Activated T-helper 9 cell treated with anti-CD3 and anti-CD28 coated beads, Interleukin-2, amount 50 U/mL, for 16 hours (primary cell): Measurements from ENCODE around the gene TRANK1.

Experiments
- DNase-seq: peaks from one replicate; pipeline ENCODE4 v3.0.0-alpha.2; 2020; ENCODE audit warnings: low read depth

Gene TRANK1

DNA sequence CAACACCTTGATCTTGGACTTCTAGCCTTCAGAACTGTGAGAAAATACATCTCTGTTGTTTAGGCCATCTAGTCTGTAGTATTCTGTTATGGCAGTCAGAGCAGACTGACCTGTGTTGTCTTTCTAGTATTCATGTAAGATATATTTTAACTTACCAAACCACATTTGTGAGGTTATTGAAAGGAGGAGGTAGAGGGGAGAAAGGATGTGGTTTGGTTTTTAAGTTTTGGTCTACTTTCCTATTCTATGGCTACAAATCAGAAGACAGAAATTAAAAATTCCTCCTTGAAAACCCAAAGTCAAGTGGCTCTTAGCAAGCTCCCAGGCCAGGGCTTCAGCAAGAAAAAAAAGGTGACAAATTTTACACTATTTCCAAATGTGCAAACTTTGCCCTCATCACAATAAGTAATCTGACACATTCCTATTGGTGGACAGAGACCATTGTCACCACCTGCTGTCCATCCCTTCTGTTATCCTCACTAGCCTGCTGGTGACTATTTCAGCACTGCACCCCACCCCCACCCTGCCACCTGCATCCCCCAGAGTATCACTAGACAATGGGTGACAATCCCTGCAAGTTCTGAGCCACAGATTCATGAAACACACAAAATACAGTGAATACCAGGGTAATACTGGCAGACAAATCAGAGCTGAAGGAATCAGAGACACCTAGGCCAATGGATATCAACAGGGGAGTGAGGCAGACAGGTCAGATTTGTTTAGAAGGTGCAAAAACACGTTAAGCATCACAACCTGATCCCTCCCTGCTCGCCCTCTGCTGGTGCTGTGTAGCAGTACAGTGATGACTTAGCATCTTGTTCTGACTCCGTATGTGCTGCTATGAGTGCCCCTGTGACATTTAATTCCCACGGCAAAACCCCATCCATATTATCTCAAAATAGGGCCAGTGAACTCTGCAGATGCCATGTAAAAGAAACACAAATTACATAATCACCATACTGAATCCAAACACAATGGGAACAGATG lies 101.5 kb downstream of the TRANK1 start:
- peak; percentile 40 for DNase-seq

DNA sequence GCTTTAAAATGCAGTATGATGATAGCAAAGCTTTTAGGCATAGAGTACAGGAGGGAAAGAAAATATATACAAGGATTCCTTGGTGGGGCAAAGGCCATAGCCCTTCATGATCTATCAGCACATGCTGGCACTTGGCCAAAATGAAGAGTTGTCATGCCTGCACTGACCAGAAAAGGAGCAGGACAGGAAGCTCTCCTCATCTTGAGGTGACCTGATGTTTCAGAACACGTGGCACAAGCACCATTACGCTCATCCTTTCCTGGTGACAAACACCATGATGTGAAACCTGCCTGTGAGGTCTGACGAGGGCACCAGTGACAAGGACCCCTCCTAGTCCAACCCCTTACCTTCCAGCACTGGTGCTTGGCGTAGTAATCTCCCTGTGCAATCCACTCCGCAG lies 102.6 kb downstream of the TRANK1 start:
- DNase-seq, result no peak

DNA sequence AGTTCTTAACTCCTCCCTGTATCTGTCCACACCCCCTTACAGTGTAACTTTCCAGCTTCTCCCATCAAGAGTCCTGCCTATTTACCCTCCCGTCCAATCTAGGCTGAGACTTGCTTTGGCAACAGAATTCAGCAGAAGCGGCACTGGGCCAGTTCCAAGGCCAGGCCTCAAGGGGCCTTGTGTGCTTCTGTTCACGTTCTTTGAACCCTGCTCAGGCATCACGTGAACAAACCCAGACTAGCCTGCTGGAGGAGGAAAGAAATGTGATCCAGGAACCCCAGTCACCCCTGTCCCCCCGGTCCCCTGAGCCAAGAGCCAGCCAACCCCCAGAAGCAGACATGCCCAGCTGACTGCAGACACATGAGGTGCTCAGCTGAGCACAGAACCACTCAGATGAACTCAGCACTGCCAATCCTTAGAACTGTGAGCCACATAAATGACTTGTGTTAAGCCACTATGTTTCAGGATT lies 104.4 kb downstream of the TRANK1 start:
- no peak for DNase-seq

DNA sequence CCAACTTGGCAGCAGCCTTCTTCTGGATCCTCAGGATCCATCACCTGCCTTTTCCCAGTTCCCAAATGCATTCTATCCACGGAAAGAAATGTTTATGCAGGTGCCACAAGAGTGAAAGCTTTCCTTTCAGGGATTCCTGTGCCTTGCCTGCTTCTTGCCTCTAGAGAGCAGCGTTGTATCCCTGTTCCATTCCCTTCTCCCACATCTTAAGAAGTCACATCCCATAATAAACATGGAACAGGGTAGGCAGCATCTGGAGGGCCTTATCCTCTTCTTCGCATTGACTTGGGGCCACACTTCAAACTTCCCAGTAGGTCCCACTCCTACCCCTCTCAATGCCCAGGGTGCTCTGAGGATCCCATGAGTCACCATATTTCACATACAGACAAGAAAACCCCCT lies 107.8 kb downstream of the TRANK1 start:
- DNase-seq, result no peak

DNA sequence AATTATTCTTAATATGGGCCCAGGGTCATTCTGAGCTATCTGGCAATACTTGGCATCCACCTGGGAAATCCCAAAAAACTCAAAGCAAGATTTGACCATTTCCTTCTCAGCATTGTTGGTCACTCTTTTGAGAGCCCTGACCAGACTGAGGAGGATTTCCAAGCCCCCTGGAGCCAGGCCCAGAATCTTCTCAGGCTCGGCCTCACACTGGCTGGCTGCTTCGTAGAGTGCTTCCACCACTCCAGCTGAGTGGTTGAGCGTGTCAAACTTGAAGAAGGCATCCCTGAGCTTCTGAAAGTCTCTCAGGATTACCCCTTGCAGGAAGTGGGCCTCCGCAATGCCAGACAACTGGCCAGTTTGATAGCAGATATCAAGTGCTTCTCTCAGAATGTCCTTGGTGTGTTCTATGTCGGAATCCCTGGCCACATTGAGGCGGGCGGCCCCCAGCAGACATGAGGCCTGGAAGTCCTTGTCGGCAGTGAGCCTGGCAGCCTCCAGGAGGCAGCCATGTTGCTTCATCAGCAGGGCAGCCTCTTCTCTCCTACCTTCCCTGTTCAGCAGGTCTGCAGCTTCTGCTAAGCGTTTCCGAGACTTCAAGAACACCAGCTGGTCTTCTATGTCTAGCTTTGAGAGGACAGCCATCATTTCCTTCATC lies 111.6 kb downstream of the TRANK1 start:
- no peak for DNase-seq

DNA sequence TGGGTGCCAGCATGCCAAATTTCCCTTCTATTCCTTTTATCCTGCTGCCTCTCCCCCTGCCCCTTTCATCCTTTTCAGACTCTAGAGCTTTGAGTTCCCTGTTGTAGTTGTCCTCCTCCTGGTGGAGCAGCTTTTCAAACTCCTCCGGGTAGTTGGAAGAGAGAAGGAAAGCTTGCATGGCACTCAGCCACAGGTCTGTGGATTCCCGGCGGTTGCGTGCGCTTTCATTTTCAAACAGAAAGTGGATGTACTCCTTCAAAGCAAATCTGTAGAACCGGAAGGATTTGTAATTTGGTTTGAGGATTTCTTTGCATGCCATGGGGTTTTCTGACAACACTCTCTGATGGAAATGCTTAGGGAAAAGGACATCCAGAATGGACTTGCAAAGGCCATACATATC lies 112.4 kb downstream of the TRANK1 start:
- DNase-seq, result no peak

DNA sequence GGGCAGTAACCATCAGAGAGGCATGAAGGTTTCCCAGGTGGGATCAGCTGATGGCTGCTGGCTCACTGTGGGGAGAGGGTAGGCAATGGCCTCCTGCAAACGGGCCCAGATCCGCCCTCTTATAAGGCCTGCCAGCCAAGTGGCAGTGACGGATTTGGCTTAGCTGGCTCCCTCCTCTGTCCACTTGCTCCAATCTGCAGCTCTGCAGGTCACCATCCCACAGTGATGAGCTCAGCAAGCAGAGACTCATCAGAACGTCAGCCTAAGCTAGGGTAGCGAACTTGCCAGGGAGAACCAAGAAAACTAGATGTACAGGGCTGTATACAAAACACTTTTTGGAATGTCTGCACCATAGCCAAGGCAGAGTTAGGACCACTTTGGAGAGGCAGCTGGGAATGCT lies 117.7 kb downstream of the TRANK1 start:
- no peak for DNase-seq

DNA sequence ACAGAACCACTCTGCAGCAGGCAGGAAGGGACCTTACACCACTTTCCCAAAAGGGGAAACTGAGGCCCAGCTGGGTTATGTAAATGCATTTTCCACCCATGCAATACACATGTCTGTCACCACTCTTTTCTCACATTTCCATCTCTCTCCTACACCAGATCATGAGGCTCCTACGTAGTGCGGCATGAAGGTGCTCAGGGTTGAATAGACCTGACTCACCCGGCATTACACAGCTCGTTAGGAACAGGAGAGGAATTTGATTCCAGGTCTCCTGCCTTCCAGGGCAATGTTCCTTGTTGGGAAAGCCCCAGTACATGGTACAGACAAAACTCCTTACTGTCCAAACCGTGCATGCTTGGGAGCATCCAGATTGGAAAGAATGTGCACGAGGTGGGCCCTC lies 118.6 kb downstream of the TRANK1 start:
- no peak for DNase-seq

DNA sequence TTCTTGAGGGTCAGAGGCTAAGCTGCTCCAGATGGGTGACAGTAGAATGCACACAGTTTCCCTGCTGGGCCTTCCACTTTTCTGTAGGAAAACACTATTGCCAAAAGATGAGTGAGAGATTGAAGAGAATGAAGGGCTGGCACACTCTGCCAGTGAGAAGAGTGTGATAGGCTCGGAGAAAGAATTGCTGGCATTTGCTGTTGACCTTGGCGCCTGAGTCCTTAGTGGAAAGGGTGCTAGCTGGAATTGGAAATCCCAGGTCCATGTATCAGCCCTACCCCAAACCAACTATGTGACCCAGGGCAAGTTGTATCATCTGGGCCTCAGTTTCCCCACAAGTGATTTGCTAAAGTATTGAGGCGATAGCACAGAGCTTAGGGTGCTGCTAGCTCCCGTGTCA lies 120.4 kb downstream of the TRANK1 start:
- no peak for DNase-seq

DNA sequence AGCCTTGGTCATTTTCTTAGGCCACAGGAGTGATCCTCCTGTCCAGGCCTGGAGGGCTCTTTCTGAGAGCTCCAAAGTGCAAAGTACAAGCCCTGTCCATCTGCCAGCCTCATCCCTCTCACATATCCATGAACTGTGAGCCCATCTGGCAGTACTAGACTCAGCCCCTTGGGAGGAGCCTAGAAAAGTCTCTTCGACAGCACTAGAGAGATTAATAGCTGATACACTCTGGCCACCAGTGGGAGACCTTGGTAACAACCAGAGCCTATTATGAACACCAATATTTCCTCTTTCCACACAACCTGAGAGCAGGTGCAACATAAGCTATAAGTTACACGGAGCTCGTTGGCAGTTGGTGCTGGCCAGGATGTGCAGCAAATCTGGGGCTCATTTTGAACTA lies 121.0 kb downstream of the TRANK1 start:
- DNase-seq, result no peak

DNA sequence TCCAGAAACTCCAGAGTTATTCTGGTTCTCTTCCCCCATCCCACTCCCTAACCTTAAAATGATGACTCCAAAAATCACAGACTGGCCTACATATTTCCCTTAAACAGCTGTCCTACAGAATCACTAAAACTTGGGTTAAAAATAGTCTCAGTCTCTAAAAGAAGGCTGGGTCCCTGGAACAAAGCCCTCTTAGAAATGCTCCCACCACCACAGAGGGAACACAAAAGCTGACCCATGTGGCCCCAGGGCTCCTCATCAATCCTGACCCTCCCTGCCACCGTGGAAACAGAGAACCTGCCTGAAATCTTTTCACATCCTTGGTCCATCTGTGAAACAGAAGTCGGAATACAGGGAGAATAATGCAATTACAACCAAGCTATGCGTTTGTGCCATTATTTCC lies 124.8 kb downstream of the TRANK1 start:
- DNase-seq, result no peak

DNA sequence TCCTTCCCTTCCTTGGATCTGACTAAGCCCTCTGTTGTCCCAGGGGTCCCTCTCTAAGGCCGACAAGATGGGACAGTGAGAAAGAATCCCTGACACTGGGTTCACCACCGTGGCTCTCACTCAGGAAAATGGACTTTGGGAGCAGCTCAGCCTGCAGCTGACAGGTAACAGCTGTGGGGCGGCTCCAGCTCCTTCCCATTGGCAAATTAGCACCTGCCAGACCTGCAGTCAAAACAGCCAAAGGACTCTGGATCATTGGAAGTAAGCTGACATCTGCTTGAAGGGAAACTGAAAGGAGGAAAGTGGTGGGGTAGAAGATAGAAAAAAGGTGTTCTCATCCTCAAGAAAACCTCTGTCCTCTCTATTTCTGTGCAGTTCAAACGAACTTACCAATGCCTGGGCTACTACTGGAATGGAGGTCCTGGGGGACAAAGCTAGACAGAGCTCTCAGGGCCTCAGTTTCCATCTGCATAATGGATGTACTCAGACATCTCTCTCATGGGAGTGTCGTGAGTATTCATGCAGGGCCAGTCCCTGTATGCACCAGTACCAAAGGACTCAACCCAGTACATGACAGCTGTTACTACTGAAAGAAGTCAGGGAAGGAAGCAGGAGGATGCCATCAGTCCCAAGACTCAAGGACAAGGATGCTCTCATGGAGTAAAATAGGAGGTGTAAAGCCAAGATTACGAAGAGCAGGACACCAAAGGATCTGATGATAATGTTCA lies 126.9 kb downstream of the TRANK1 start:
- no peak for DNase-seq

DNA sequence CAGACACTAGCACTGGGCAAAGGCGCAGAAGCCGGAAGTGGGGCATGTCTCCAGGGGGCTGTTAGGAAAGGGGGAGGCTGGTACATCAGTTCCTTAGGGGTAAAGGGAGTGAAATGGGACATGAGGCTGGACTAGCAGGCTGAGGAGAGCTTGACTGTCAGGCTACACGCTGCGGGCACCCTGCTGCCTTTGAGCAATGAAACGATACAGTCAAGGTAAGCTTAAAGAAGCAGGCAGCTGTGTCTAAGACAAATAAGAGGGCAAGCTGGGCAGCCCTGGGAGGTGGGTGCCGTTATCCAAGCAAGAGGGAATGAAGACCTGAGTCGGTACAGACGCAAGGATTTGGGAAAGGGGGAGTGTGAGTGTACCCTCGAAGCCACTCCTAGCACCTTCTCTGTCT lies 129.5 kb downstream of the TRANK1 start:
- no peak for DNase-seq

DNA sequence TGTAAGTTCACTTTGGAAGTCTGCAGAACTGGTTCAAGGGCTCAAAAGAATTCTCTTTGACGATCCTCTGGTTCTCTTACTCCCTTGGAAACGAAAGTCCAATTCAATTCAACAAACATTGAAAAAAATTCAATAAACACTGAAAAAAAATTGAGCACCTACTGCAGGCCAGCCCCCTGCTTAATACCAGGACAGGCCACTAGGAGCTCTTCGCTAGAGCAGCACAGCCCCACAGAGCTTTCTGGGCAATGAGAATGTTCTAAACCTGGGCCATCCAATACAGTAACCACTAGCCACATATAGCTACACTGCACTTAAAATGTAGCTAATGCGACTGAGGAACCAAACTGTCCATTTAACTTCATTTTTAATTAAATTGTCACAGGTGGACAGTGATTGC lies 130.1 kb downstream of the TRANK1 start:
- DNase-seq, result no peak

DNA sequence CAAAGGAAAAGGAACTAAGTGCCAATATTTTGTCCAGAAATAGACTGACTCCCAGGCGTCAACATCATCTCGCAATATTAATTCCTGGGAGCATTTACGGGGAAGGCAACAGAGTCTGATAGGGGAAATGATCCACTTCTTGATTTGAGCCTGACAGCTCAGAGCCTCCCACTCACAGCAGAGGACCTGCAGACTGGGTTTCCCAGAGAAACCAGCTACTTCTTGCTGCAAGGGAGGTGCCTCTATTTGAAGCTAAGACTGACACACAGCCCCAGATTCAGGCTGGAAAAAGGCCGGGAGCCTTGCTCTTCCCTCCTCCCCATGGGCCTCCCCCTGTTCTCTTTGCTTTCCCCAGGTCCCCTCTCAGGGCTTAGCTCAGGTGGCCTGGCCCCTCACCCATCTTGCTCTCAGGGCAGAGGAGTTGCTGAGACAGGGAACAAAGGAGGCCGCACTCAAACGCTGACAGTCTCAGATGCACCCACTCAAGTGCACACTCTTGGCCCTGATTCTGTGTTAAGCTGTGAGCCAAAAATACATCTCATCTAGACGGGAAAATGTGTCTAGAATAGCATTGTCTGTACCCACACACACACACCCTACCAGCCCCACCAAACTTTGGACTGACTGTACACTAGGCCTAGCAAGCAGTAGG lies 130.7 kb downstream of the TRANK1 start:
- no peak for DNase-seq

DNA sequence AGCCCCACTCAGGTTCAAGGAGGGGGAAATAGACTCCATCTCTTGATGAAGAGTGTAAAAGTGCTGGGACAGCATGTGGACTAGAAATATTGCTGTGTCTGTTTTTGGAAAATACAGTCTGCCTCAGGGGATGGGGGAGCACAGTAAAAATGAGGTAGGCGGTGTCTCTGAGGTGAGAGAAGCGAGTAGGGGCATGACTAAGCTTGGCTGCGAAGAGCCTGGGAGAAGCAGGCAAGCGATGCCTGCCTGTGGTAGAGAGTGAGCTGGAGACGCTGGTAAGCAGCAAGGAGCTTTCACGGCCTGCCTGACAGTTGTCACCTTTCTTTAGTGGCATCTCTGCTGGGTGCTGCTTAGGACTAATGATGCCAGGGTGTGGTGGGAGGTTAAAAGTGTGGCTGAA lies 131.5 kb downstream of the TRANK1 start:
- DNase-seq, result no peak

DNA sequence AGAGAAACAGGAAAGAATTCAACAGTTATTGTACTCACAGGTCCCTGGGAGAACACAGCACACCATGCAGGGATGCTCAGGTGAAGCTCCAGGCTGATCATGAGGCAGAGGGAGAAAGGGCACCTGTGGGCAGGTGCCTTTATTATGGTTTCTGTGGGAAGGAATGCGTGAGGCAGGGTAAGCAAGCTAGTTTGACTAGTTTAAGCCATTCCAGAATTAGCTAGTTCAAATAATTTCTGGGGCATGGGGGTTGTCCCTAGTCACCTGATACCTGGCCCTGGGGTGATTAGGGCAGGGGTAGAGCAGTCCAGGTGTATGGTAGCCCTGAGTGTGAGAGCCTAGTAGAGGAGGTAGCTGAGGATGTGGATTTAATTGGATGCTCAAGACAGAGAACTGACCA lies 132.6 kb downstream of the TRANK1 start:
- no peak for DNase-seq

DNA sequence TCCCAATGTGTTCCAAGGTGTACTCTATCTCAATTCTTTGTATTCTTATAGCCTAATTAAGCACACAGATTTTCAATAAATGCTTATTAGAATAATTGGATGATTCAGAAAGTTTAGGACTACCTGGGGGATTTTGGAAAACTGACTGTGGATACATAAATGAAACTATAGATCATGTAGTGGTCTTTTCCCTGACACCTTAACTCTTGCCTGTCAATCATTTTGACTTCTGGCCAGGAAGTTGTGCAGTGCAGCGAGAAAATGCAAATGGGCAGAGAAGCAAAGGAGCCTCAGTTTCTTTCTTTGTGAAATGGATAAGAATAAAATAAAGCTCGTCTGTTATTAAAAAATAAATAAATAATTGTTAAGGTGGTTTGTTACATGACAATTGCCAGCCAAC lies 133.1 kb downstream of the TRANK1 start:
- DNase-seq, result no peak

DNA sequence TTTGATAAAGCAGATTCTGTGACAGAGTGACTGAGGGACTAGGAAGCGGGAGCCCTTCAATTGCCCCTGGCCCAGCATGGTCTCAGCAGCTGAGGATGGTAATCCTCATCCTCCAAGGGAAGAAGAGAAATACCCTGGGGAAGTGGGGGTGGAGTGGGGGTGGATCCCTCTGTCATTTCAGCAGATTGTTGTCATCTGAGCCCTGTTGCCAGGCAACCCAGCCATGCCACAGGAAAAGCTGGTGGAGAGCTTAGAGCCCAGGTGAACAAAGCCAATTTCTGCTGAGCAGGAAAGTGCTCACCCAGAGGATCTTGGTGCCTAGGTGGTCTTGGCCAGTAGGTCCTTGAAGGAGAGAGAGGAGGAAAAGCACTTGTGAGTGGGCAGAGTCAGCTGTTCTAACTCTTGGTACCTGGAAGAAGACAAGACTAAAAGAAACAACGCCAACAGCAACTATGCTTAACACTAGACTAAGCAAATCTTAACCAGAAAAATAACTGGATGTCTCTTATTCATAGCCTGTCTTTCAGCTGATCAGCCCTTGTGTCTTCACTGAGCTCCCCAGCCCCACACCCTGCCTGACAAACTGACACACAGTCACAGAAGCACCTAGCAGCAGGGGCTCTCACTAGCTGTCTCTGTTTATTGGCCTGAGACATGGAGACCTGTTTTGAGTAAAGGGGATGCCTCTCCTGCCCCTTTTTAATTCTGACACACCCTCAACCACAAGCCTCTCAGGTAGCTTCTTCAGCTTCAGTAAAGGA lies 140.4 kb downstream of the TRANK1 start:
- DNase-seq, result no peak

DNA sequence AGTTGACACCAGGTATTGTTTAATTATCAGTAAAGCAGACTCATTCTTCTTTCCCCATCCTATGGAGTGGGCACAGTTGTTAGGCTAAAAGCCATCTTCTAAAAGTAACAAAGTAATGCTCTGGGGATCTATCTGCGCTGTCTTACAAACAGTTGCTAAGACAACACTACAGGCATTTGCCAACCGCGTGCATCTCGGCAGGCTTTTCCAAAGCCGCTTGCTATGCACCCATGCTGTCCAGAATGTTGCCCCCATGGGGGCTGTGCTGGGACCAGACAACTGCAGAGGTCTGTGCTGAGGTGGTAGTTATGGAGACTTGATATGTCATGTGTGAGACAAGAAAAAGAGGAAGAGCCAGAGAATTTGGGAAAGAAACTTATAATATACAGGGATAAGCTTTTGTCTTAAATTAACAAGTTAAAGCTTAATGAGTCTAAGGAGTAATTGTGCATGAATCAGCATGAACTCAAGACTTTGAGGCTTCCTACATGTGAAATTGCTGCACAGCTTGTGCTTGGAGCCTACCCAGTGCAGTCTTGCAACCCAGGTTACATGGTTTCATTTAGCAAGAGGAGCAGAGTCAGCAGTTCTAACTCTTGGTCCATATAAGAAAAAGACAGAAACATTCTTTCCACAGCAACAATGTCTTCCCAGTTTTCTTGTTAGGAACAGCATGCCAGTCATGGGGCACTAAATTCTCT lies 141.6 kb downstream of the TRANK1 start:
- no peak for DNase-seq
